HG02973 (cell line): ENCODE data around the gene FARS2.

Experiments
- ATAC-seq: cut with Tn5 transposase; IDR thresholded peaks from one replicate; pipeline ENCODE4 v1.9.1; 2021; ENCODE audit warnings: moderate library complexity; ENCODE audit not compliant: unreplicated experiment

The FARS2 gene

DNA sequence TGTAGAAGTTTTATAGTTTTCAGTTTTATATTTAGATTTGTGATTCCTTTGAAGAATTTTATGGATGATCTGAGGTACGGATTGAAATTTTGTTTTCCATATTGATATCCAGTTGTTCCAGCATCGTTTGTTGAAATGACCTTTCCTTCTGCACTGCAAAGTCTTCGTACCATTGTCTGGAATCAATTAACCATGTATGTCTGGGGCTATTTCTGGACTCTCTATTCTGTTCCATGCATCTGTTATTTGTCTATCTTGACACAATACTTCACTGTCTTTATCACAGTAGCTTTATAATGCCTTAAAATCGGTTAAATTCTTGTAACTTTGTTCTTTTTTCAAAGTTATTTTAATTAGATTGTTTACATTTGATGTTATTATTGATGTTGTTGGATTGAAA is 154.9 kb downstream of the FARS2 start:
- no peak for ATAC-seq

DNA sequence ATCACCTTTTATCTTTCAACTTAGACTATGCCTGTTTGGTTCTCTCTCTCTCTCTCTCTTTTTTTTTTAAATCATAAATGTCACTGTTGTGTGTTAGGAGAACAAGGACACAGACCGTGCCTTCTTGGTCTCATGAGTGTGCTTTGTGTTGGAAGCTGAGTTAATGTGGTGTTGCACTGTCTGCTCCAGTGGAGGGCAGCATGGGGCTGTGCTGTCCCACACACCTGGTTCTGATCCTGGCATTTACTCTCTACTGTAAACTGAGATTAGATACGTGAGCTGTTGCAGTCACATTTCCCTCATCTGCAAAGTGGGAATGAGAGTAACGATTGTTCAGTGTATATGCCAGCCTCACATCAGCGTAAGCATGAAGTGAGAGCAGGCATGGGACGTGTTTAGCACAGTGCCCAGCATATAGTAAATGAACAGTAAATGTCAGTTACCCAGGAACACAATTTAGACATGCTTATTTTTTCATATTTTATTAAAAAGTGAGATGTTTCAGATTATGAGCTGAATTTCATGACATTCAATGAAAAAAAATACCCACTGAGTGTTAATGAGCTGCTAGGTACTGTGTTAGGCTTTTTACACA is 161.1 kb downstream of the FARS2 start:
- no peak for ATAC-seq

DNA sequence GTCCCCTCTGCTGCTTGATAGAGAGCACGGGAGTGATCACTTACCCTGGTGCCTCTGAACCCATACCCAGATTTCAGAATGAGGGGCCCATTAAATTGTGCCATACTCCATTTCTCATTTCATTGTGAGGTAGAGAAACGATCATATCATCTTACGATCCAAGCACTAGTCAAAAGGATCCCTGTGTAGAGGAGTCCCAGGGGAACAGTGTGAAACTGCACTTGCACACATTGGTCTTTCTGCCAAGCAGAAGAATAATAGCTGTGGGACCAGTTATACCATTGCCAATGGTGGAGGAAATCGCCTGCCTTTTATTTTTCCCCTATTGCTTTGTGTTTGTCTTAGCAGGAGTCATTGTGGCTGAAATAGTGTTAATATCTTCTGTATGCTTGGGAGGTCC is 161.9 kb downstream of the FARS2 start:
- ATAC-seq, result no peak

DNA sequence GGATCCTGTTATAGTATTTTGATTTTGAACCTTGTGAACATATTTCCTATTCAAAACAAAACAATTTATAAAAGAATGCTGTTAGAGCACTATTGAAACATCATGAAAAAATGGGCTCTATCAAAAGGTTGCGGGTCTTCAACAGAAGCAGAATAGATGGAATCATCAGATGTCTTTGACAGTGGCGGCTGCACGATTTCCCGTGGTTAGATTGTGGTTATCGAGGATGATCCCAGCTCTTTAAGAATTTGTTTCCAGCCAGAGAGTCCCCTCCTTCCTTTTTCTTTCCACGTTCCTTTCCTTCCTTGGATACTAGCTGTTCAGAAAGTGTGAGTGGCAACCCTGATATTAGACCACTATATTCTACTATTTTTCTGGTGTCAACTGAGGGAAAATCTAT is 163.4 kb downstream of the FARS2 start:
- ATAC-seq, result no peak

DNA sequence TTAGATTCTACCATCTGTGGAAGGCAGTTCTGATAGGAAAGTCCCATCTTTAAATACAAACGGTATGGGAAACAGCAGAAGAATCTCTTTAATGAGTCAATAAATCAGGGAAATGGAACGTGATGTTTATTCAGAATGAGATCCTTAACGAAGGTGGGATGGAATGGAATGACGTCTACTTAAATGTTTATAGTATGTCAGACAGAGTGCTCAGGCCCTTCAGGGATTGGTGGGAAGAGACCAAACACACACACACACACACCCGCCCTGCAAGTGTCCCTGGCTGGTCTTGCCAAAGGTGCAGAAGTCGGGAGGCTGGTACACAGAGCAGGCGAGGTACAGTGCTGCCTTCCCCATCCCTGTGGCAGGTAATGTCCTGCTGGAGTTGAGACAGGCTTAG is 164.0 kb downstream of the FARS2 start:
- ATAC-seq, result no peak

DNA sequence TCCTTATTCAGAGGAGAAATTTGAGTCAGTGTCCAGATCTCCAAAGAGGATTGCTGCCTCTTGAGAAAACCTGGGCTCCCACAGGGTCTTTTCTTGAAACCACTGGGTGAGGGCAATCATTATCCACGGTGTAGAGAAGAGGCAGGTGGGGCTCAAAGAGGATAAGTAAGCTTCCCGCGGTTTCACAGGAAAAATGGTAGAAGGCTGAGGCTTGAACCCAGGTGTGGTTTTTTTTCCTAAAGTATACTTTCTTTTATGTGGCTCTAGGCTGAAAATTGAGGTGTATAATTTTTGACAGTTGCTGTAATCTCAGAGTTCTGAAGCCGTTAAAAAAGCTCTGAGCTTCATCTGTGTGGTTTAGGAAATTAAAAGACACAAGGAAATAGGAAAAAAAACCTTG is 164.5 kb downstream of the FARS2 start:
- no peak for ATAC-seq

DNA sequence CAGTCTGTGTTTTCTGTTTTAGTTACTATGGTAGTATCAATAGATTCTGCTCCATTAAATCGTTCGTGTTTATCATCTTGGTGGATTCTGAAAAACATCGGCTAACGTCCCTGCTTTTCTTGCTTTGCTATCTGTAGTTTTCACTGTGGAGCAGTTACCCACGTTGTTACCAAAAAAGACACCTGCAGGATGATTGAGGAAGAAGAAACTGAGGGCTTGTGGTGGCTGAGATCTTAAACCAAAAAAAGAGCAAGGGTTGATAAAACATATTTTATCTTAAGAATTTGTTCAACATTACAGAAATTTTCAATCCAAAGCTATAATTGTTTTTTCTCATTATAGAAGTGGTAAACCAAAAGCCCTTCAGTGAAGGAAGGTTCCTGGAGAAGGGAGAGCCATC is 166.3 kb downstream of the FARS2 start:
- ATAC-seq, result no peak

DNA sequence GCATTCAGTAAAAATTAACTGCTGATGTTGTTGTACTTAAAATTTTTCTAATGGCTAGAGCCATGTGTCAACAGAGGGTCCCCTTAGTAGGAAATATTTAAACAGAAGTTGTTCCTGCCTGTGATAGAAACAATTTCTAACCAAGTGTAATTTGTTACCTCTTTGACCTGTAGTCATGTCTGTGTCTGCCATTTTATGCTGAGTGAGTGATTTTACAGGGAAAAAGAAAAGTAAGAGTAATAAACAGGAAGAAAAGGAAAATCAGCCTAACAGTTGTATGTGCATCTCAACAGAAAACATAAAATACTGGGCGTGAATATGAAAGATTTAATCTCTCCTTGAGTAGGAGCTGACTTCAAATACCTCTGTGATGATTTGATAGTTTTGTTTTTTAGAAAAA is 172.0 kb downstream of the FARS2 start:
- no peak for ATAC-seq

DNA sequence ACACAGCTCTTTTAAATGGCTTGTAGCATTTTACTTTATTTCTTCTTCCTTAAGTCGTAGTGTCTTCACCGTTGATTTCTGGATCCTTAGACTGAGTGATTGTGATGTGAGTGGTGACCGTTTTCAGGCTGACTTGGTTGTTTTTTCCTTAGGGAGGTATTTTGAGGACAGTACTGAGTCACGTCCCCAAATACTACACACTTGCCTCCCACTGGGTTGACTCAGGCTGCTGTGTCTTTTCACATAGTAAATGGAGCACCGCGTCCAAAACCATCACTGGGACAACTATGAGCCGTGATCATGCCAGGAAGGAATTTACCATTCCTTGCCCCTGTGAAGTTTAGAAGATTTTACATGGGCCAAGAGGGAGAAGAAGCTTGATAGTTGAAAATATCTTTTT is 174.1 kb downstream of the FARS2 start:
- no peak for ATAC-seq

DNA sequence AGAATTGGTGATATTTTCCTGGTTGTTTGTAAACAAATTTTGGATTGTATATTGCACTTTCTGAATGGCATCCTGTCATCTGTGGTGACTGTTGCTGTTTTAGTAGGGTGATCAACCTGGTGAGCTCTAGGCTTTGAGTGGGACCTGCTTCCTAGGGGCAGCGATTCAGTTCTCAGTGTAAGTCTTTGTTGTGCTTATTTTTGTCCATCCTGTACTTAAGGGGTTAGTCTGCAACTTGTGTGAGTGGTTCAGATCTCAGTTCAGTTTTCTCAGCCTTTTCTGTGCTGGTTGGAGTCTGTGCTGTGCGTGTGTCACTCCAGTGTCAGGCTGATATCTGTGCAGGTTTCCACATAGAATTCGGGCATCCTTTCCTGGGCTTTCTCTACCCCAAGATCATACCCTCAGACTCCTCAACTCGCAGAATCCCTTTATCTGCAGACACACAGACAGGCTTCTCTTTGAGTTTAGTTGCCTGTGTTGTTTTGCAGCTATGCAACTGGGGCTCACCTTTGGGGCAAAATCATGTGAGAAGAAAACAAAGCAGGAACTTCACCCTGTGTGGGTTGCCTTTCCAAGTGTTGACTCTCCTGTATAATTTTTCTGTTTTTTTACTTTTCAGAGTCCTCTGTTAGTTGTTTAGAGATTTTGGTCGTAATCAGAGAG is 177.7 kb downstream of the FARS2 start:
- no peak for ATAC-seq

DNA sequence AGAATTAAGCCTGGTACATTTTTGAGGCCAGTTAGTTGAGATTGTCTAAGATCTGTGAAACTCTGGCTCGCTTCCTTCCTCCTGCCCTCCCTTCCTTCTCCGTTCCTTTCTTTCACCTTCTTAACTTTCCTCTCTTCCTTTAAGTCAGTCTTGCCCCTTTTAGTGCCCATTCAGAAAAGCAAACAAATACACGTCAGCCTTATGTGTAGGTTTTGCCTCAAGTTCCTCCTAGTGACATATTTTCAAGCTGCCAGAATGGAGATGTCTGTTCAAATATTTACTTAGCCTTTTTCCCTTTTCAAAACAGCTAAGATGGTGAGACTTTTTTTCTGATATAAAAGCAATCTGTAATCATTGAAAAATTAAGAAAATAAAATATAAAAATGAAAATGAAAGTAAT is 178.4 kb downstream of the FARS2 start:
- no peak for ATAC-seq

DNA sequence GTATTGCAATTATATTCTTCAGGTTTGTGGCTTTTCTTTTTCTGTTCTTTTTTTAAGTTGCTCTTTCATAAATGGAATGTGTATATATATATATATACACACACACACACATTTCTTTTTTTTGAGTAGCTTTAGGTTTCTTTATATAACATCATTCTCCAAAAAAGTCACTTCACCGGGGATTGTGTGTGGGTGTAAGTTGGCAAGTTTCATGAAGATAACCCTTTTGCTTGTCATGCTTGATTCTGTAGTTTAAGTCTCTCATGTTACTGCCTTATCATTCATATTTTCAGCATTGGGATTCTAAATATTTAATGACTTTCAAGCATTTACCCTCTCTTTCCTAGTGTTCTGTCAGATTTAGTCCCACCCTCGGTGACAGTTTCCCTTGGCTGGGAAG is 181.0 kb downstream of the FARS2 start:
- ATAC-seq, result no peak

DNA sequence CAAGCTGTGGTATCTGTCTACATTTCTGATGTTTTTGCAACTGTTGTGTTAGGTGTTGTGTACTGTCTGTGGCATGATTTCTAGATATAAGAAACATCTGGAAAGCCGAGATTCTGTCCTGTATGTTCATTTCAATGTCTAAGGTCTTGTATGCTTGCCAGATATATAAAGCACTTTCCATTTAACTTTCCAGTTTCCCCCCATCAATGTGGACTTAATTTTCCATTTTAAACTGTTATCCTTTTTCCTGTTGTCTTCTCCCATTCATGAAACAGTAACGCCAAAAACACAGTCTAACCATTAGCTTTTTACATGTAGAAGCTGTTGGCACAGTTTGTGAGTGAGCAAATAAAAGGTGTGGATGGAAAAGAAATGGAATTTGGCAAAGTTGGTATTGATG is 181.6 kb downstream of the FARS2 start:
- ATAC-seq, result no peak

DNA sequence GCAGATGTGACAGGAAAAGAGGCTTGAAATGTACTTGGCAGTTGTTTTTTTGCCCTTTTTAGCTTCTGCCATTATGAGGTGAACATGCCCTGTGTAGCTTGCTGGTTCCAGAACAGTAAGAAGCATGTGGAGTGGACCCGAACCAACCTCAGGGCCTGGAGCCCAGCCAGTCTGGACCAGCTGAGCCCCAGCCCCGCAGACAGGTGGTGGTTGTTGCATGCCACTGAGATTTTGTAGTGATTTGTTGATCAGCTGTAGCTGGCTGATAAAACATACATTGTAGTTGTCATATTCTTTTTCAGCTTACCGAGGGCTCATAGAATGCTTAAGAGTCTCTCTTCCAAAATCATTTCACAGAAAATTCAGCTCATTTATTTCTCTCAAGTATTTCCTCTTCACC is 182.2 kb downstream of the FARS2 start:
- ATAC-seq, result no peak

DNA sequence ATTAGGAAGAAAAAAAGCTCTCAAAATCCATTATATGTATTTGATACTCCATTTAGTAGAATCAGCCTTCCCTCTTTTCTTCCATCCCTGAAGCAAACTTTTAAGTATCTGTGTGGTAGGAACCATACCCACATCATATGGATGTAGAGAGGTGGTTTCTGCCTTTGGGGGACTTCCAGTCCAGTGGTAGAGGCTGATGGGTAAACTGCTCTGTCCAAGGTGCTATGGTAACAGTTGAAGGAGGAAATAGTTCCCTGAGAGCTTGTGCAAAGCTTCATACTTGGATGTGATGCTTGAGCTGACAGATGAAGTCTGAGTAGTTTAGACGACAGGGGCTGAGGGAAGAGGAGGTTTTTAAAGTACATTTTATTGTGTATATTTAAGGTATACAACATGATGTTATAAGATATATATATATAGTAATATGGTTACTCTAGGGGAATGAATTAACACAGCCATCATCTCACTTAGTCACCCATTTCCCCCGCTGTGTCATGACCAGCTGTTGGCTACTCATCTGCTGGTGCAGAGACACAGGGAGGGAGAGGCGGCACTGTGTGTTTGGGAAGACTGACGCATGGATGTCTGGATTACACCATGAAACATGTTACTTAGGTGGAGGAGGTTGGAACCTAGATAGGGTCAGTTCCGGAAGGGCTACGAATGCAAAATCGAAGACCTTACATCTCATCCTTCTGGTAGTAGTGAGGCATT is 185.2 kb downstream of the FARS2 start:
- no peak for ATAC-seq

DNA sequence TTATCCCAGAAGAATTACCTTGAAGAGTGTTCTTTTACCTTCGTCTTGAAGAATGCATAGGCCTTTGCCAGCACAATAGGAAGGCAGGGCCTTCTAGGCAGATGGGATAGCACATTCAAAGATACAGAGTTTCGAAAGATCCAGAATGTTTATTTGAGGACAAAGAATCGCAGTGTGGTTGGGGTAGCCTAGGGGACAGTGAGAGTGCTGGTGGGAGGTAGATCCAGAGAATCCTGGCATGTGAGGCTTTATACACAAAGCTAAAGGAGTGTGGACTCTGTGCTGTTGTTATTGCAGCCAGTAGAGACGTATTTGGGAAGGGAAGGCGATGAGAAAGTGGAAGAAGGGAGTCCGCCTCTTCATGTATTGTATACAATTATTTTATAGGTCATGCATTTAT is 186.6 kb downstream of the FARS2 start:
- no peak for ATAC-seq

DNA sequence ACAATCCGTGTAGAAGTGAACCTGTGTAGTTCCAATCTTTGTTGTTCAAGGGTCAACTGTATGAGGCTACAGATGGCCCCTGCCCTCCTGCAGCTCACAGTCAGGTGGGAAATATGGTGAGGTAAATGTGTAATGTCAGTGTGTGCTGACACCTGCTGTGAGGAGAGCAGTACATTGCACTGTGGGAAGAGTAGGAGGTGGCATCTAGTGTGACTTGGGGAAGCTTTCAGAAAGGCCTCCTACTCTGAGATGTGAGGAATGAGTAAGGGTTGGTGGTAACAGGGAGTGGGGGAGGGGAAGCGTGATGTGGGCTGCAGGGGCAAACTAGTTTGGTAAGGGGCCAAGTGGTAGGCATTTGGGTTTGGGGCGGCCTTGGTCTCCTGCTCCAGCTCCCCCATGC is 188.8 kb downstream of the FARS2 start:
- ATAC-seq, result no peak

DNA sequence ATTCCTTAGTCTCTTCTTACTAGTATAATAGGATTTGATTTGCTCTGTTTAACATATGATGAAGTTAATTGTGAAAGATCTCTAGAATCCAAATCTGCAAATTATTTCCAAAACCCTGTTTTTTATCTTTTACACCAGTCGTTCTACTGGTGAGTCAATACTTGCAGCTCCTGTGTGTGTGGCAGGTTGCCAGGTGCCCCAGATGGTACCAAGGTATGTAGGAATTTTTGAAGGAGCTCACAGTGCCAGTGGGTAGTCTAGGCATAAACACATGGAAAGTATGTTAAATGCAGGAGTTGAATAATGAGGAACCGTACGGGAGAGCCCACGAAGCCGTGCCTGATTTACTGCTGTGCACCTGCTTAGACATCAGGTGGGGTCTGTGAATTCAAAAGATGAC is 192.2 kb downstream of the FARS2 start:
- ATAC-seq, result no peak

DNA sequence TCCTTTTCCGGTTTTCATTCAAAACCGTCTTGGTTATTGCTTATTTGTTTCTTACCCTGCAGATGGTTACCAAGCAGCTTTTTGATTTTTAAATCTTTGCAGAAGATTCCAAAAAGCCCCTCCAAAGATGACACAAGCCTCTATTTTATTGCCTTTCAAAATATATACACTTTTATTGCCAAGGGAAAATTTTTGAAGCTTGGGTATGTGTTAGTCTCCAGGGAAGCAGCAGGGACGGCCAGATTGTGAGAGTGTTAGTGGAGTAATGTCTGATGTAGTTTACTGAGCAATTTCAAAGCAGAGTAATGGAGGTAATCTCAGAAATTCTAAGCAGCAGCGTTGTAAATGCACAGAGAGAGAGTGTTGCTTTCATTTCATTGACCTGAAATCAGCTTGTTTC is 193.8 kb downstream of the FARS2 start:
- no peak for ATAC-seq

DNA sequence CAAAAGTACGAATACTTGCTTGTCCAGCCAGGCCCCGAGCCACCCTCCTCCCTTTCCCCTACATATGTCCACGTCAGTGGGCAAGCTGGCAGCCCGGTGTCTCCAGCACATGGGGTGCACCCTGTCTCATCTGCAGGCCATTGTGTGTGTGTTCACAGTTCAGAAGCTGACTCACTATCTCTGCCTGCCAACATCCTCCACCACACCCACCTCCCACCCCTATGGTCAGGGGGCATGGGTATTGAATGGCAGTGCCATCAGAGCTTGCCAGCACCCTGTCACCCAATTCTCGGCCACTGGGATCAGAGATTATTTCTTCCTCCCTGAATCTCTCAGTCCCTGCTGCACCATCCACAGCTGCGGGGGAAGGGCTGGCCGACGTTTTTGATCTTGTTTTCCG is 195.7 kb downstream of the FARS2 start:
- no peak for ATAC-seq

DNA sequence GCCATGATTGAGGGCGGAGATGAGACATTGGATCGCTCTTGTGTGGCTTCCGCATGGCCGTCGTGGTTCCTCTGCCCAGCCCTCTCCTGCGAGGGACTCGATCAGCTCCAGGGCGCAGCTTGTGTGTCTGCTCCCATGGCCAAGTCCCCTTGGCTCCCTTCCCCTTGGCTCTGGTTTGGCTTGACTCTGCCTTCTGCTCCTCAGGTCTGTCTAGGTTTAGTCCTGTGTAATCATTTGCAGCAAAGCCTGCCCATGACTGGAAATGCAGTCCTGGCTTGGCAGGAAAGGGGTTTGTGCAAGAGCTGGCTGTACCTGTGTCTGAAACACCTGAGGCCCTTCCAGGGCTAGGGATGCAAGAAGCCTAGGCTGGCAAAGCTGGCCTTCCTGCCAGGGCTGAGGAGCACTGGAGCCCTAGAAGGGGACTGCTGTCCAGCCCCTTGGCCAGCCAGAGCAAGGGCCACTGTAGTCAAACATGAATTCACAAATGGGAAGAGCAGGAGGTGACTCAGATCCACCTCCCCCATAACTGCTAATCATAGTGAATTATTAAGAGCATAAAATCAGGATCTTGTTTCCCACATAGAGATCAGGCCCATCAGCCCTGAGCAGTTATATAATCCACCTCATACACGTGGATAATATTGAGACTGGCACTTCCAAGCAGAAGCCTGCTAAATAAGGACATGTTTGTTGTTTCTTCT is 196.8 kb downstream of the FARS2 start:
- no peak for ATAC-seq

DNA sequence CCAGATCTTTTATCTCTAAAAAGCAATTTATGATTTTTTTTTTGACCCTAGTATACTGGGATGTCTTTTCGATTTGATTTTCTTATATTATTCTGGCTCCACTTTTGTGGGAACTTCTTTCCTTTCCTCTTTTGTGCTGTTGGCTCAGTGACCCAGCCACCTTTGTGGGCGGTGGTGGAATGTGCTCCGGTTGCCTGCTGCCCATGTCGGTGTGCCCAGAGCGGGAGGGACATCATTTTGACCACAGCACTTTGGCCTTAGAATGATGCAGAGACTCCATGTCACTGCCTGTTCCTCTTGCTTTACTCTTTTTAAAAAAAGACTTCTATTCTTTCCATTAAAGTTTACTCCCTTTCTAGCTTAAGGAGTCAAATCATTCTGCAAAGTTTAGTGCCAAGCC is 198.0 kb downstream of the FARS2 start:
- ATAC-seq, result no peak
